Fibroblast of lung (primary cell): ENCODE results near the gene FOXD4. TPM values are rescaled to one million over a fixed set of nuclear protein-coding genes. Genes with fewer than 3 reads are reported as not detected.
"Not testable (repeated sequence)": the region's sequence is repeated elsewhere in the genome, so short reads cannot be mapped to it uniquely, and the experiment has no call there.

Source experiments
- DNase-seq, 2 donors: peaks; one replicate each; pipeline versions ENCODE4 v3.0.0 to v3.0.0-alpha.2; 2010; ENCODE audit warnings: low read depth in 2 of 2
- H2AFZ ChIP-seq: 2 replicates; pipeline ENCODE4 v1.5.1; 2012; ENCODE audit warnings: low read length, control low read depth, inconsistent platforms
- H3K27ac ChIP-seq: 2 replicates; pipeline ENCODE4 v1.5.1; 2011; ENCODE audit warnings: low read length, control low read depth; ENCODE audit not compliant: insufficient read depth
- H3K27me3 ChIP-seq: 2 replicates; pipeline ENCODE4 v1.5.1; 2011; ENCODE audit warnings: mild to moderate bottlenecking, low read length; ENCODE audit not compliant: control insufficient read depth, insufficient read depth
- H3K36me3 ChIP-seq: 2 replicates; pipeline ENCODE4 v1.5.1; 2011; ENCODE audit warnings: low read length; ENCODE audit not compliant: control insufficient read depth, insufficient read depth
- H3K4me1 ChIP-seq: 2 replicates; pipeline ENCODE4 v1.5.1; 2011; ENCODE audit warnings: low read length; ENCODE audit not compliant: control insufficient read depth, insufficient read depth; ENCODE audit errors: extremely low read depth
- H3K4me2 ChIP-seq: 2 replicates; pipeline ENCODE4 v1.5.1; 2011; ENCODE audit warnings: low read length, control low read depth; ENCODE audit not compliant: insufficient read depth; ENCODE audit errors: extremely low read depth
- H3K4me3 ChIP-seq, 4 experiments: fragments of 200-600 bp in 1 of 4; sonication (generic) in 1 of 4; replicated peaks in 1 of 4; 2 replicates each; pipeline ENCODE4 v1.5.1; 2011 to 2016; ENCODE audit warnings: low read length in 4 of 4, low read depth in 3 of 4, mild to moderate bottlenecking in 3 of 4, control low read depth in 2 of 4, inconsistent platforms in 1 of 4, mixed read lengths in 1 of 4; ENCODE audit not compliant: insufficient read depth in 1 of 4; ENCODE audit errors: control extremely low read depth in 1 of 4
- H3K79me2 ChIP-seq: 2 replicates; pipeline ENCODE4 v1.5.1; 2012; ENCODE audit warnings: mild to moderate bottlenecking, low read length, inconsistent platforms; ENCODE audit not compliant: control insufficient read depth, insufficient read depth
- H3K9ac ChIP-seq: 2 replicates; pipeline ENCODE4 v1.5.1; 2011; ENCODE audit warnings: mild to moderate bottlenecking, low read length, control low read depth; ENCODE audit not compliant: insufficient read depth
- H3K9me3 ChIP-seq: 2 replicates; pipeline ENCODE4 v1.5.1; 2012; ENCODE audit warnings: low read depth, low read length; ENCODE audit not compliant: control insufficient read depth, insufficient read depth
- H4K20me1 ChIP-seq: 2 replicates; pipeline ENCODE4 v1.5.1; 2011; ENCODE audit warnings: low read length; ENCODE audit not compliant: control insufficient read depth, insufficient read depth; ENCODE audit errors: extremely low read depth
- polyA plus RNA-seq, 2 donors: library from polyadenylated mRNA; depleted of rRNA in 1 of 2; stranded (reverse) in 1 of 2; unstranded in 1 of 2; fragments of >200 nt; gene quantifications; 2 replicates each; pipeline ENCODE4 v1.2.1, GENCODE V29; 2011 to 2012; ENCODE audit warnings: missing spikeins in 1 of 2
- total RNA-seq: library from RNA; depleted of rRNA; stranded (reverse); fragments of >200 nt; gene quantifications from 2 replicates; pipeline ENCODE4 v1.2.1, GENCODE V29; 2014

The FOXD4 gene
- total and polyA plus RNA-seq, 2 donors (not counting 1 experiment from before 2014, with no cell fraction given), result 0.06 to 0.17 TPM

GRCh38 chr9:73900-74525 is 44.2 kb downstream of the FOXD4 start:
- not testable (repeated sequence) for H3K27me3 ChIP-seq, H3K4me1 ChIP-seq, H3K36me3 ChIP-seq, H2AFZ ChIP-seq, DNase-seq, H3K79me2 ChIP-seq, H3K9me3 ChIP-seq, H4K20me1 ChIP-seq
- H3K4me3 ChIP-seq, result peak overlapping the region in 2 of 4 experiments; percentile 39 to 59
- peak overlapping the region; percentile 69 for H3K9ac ChIP-seq
- peak overlapping the region; percentile 80 for H3K27ac ChIP-seq
- H3K4me2 ChIP-seq, result peak overlapping the region; percentile 59

GRCh38 chr9:73076-73899 is 44.9 kb downstream of the FOXD4 start:
- peak overlapping the region in 3 of 4 experiments; percentile 35 to 59 (median 39) for H3K4me3 ChIP-seq
- H3K4me2 ChIP-seq, result peak overlapping the region; percentile 59

More at GRCh38 chr9:73076-73899, 44.9 kb downstream of the FOXD4 start:
- Histone ChIP-seq H3K27ac (peak overlapping the region; percentile 80), H3K9ac (peak overlapping the region; percentile 70)
- not testable (repeated sequence) for H3K36me3 ChIP-seq, H2AFZ ChIP-seq, H3K79me2 ChIP-seq, H4K20me1 ChIP-seq, H3K4me1 ChIP-seq, H3K9me3 ChIP-seq, H3K27me3 ChIP-seq
- peak; percentile 11 to 23 for DNase-seq

Other genes with a start within 250 kb of the FOXD4 start
- gene WASHC1, start 89.0 kb downstream of the FOXD4 start, total RNA-seq, result 7.7 and 14.9 TPM in 2 replicates
- 2.3 and 4.6 TPM in 2 replicates for gene WASHC1, start 89.0 kb downstream of the FOXD4 start, polyA plus RNA-seq
- 17.7 and 23.4 TPM in 2 replicates for gene ZNG1A, start 60.6 kb upstream of the FOXD4 start, total RNA-seq
- 25.6 and 32.3 TPM in 2 replicates for gene ZNG1A, start 60.6 kb upstream of the FOXD4 start, polyA plus RNA-seq
- gene DOCK8, start 96.4 kb upstream of the FOXD4 start, total RNA-seq, result under 0.01 TPM in 2 replicates
- 0.08 TPM in 1 of 2 replicates, not detected in the other for gene DOCK8, start 96.4 kb upstream of the FOXD4 start, polyA plus RNA-seq